Kidney epithelial cell (primary cell): ENCODE data around the gene ANKS1B. TPM values are rescaled to one million over a fixed set of nuclear protein-coding genes. Genes with fewer than 3 reads are reported as not detected.

Experiments used
- DNase-seq: peaks from one replicate; pipeline ENCODE4 v3.0.0-alpha.2; 2010; ENCODE audit warnings: low read depth
- H3K27me3 ChIP-seq: 2 replicates; pipeline ENCODE4 v1.6.0; 2011; ENCODE audit warnings: low read length; ENCODE audit not compliant: control insufficient read depth, insufficient read depth
- H3K36me3 ChIP-seq: 2 replicates; pipeline ENCODE4 v1.5.1; 2011; ENCODE audit warnings: low read length; ENCODE audit not compliant: control insufficient read depth, insufficient read depth
- H3K4me3 ChIP-seq: 2 replicates; pipeline ENCODE4 v1.5.1; 2011; ENCODE audit warnings: low read depth, mild to moderate bottlenecking, control low read depth, low read length
- total RNA-seq: library from RNA; depleted of rRNA; stranded (reverse); fragments of >200 nt; gene quantifications from 2 replicates; pipeline ENCODE4 v1.2.3, GENCODE V29; 2015
- TF ChIP-seq, protein P1 (sequence below): IDR thresholded peaks from 2 replicates; pipeline ENCODE4 v1.5.1; 2011; ENCODE audit warnings: mild to moderate bottlenecking, moderate library complexity, low read length, control low read depth, inconsistent platforms; ENCODE audit not compliant: insufficient read depth, poor library complexity, severe bottlenecking

The ANKS1B gene
- total RNA-seq, 1 donor from 2014 or later, result 0.13 TPM

- Histone ChIP-seq H3K4me3 (no peak overlapping the region), H3K27me3 (no peaks in the 10 kb centered on the region), H3K36me3 (no peaks in the 10 kb centered on the region)
- TF ChIP-seq, protein P1, sequence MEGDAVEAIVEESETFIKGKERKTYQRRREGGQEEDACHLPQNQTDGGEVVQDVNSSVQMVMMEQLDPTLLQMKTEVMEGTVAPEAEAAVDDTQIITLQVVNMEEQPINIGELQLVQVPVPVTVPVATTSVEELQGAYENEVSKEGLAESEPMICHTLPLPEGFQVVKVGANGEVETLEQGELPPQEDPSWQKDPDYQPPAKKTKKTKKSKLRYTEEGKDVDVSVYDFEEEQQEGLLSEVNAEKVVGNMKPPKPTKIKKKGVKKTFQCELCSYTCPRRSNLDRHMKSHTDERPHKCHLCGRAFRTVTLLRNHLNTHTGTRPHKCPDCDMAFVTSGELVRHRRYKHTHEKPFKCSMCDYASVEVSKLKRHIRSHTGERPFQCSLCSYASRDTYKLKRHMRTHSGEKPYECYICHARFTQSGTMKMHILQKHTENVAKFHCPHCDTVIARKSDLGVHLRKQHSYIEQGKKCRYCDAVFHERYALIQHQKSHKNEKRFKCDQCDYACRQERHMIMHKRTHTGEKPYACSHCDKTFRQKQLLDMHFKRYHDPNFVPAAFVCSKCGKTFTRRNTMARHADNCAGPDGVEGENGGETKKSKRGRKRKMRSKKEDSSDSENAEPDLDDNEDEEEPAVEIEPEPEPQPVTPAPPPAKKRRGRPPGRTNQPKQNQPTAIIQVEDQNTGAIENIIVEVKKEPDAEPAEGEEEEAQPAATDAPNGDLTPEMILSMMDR, result no peak
- no peak for DNase-seq
Measured at GRCh38 chr12:99154983-99155336, 829.8 kb downstream of the ANKS1B start.

- no peaks in the 10 kb centered on the region for H3K27me3 ChIP-seq
- H3K36me3 ChIP-seq, result no peaks in the 10 kb centered on the region
- TF ChIP-seq, protein P1, result no peak
- no peak overlapping the region for H3K4me3 ChIP-seq
- peak; percentile 7 for DNase-seq
Measured at GRCh38 chr12:99154216-99154982, 830.3 kb downstream of the ANKS1B start.

DNA sequence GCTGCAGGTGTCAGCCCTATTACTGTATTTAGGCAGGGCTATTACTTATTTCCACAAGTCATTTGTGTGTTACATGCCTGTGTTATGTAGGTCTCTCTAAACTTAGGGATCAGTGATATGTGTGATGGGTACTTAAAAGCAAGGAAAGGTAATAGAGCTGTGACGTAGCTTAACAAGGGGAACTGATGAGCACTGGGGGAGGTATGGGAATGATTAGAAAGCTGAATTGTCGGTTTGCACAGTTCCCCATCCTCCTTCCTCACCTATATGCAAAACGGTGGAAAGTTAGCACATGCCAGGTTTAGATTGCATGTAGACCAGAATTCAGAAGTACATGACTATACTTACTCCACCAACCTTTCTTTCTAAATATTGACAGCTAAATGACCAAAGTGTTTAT, 831.4 kb downstream of the ANKS1B start:
- no peak overlapping the region for H3K4me3 ChIP-seq
- TF ChIP-seq, protein P1, result no peak

DNA sequence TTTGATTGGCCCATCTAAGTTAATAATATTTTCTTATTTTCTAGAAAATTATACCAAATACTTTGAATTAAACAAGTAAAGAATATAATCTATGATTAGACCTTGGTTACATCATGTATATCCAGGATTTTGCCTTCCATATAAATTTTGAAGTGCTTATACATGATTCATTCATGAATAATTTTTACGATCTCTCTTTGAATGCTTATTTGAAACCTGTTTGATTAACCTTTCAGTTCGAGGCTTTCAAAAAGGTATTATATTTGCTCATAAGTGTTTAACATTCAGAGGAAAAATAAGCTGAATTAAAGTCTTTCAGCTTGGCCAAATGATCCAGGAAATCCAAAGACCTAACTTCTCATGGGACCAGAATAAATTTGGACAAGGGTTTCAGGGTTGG, 832.4 kb downstream of the ANKS1B start:
- TF ChIP-seq, protein P1, result no peak
- H3K27me3 ChIP-seq, result no peaks in the 10 kb centered on the region
- DNase-seq, result no peak
- no peaks in the 10 kb centered on the region for H3K36me3 ChIP-seq
- no peak overlapping the region for H3K4me3 ChIP-seq

More for the DNA sequence above, 831.4 kb downstream of the ANKS1B start:
- no peak for DNase-seq
- Histone ChIP-seq H3K27me3 (no peaks in the 10 kb centered on the region), H3K36me3 (no peaks in the 10 kb centered on the region)

DNA sequence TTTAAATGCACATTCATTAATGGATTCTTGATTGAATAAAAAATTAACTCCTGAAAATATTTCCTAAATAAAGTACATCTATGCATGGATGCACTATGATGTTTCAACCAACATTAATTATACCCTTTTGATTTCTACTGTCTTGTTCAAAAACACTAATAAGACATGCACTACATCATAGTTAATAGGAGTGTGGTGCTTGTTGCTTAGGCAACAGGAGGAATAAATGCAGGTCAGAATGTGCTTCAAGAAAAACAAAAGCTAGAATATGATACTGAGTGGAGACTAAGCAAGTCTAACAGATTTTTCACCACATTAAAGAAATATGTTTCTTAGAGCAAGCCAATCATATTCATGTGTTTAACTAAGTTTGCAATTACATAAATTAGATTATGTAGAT, 833.0 kb downstream of the ANKS1B start:
- Histone ChIP-seq H3K27me3 (no peaks in the 10 kb centered on the region), H3K4me3 (no peak overlapping the region), H3K36me3 (no peaks in the 10 kb centered on the region)
- DNase-seq, result no peak
- TF ChIP-seq, protein P1, result no peak

DNA sequence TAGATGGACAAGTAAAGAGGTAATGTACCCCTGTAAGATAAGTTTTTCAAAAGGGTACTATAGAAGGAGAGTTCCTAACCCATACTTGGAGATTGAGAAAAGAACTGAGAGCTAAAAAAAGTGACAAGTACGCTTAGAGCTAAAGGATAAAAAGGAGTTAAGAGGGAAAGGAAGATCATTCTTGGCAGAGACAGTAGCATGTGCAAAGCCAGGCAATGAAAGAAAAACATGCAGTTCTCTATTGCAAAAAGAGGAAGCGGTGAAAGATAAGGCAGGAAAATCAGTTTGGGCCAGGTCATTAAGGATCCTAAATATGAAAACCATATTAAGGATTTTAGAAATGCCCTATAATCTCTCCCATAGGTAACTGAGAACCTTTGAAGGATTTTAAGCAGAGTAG, 837.6 kb downstream of the ANKS1B start:
- no peak for DNase-seq
- TF ChIP-seq, protein P1, result no peak
- H3K4me3 ChIP-seq, result no peak overlapping the region

More for the DNA sequence above, 837.6 kb downstream of the ANKS1B start:
- H3K36me3 ChIP-seq, result no peaks in the 10 kb centered on the region
- H3K27me3 ChIP-seq, result no peaks in the 10 kb centered on the region
